Mesothelial cell of epicardium (in vitro differentiated cells): Measurements from ENCODE around the gene ING3. TPM values are rescaled to one million over a fixed set of nuclear protein-coding genes. Genes with fewer than 3 reads are reported as not detected.

ENCODE experiments used
- DNase-seq, 2 experiments: peaks; one replicate each; pipeline ENCODE4 v3.0.0; 2021; ENCODE audit warnings: low spot score in 2 of 2; ENCODE audit not compliant: unreplicated experiment in 2 of 2
- H3K27ac Mint-ChIP-seq: 2 replicates; pipeline ENCODE4 v1.8.0; 2021; ENCODE audit warnings: mixed read lengths
- H3K27me3 Mint-ChIP-seq: 2 replicates; pipeline ENCODE4 v1.8.0; 2021; ENCODE audit warnings: low read depth, mixed read lengths
- H3K36me3 Mint-ChIP-seq: 2 replicates; pipeline ENCODE4 v1.8.0; 2021; ENCODE audit warnings: mixed read lengths
- H3K4me1 Mint-ChIP-seq: 2 replicates; pipeline ENCODE4 v1.8.0; 2021; ENCODE audit warnings: mixed read lengths
- H3K4me3 Mint-ChIP-seq: 2 replicates; pipeline ENCODE4 v1.8.0; 2021; ENCODE audit warnings: mild to moderate bottlenecking, moderate library complexity, mixed read lengths
- H3K9me3 Mint-ChIP-seq: 2 replicates; pipeline ENCODE4 v1.8.0; 2021; ENCODE audit warnings: mixed read lengths
- CTCF ChIP-seq: fragments of 200-600 bp; sonication (generic); IDR thresholded peaks from one replicate; pipeline ENCODE4 v1.5.0; 2021; ENCODE audit warnings: antibody characterized with exemption; ENCODE audit not compliant: unreplicated experiment
- total RNA-seq: library from RNA; stranded (reverse); gene quantifications from 3 replicates; pipeline ENCODE4 v1.2.1, GENCODE V29; 2021

ING3 gene
- total RNA-seq, 1 donor from 2014 or later = 20.2 TPM

GRCh38 chr7:120961638-120962173 is 11.1 kb downstream of the ING3 start:
- H3K36me3 Mint-ChIP-seq = peaks cover 27% of the 10 kb centered on the region
- no peak for TF ChIP-seq CTCF
- H3K27ac Mint-ChIP-seq = no peak overlapping the region
- no peaks in the 10 kb centered on the region for H3K4me1 Mint-ChIP-seq
- no peaks in the 10 kb centered on the region for H3K9me3 Mint-ChIP-seq
- H3K4me3 Mint-ChIP-seq = no peak overlapping the region
- H3K27me3 Mint-ChIP-seq = no peaks in the 10 kb centered on the region
- no peak for DNase-seq

- Mint-ChIP-seq H3K27me3 (no peaks in the 10 kb centered on the region), H3K4me3 (no peak overlapping the region), H3K36me3 (peaks cover 25% of the 10 kb centered on the region), H3K9me3 (no peaks in the 10 kb centered on the region), H3K27ac (no peak overlapping the region), H3K4me1 (no peaks in the 10 kb centered on the region)
- no peak for DNase-seq
- no peak for TF ChIP-seq CTCF
These were observed 13.5 kb downstream of the ING3 start for GRCh38 chr7:120964088-120964487.

DNA sequence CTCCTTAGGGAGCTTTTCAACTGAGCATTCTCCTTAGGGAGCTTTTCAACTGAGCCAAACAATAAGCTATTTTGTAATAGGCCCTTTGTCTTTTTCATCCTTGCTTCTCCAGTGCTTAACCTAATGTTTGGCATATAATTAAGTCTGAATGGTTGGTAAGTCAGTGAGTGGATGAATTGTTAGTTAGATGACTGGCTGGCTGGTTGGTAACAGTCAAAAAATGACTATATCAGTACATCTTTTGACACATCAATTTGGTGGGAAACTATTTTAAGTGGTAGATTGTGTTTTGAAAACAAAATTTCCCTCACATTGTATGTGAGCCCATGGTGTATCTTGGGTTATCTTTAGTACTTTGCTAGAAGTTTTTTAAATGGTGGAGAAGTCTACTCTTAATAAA is 16.4 kb downstream of the ING3 start:
- H3K36me3 Mint-ChIP-seq = peaks cover 35% of the 10 kb centered on the region
- DNase-seq = no peak
- no peak overlapping the region for H3K27ac Mint-ChIP-seq
- no peaks in the 10 kb centered on the region for H3K9me3 Mint-ChIP-seq
- H3K4me1 Mint-ChIP-seq = no peaks in the 10 kb centered on the region
- H3K27me3 Mint-ChIP-seq = no peaks in the 10 kb centered on the region
- no peak for TF ChIP-seq CTCF
- H3K4me3 Mint-ChIP-seq = no peak overlapping the region

DNA sequence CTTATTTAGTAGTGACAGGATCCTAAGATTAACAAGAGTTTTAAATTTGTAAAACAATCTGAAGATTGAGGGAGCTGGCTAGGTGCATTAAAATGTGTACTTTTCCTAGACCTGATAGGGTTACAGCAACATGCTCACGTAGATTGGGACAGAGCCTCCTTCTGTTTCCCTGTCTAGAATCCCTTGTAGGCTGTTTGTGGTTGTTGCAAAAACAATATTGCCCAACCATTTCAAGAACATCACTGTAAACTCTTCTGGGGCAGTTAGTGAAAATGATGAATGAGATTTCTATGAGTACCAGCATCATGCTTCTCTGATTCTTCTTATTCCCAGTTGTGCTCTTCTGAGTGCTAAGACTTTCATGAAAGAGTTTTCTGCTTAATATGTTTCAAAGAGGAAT is 23.3 kb downstream of the ING3 start:
- Mint-ChIP-seq H3K27ac (no peak overlapping the region), H3K4me1 (peaks cover 17% of the 10 kb centered on the region), H3K27me3 (no peaks in the 10 kb centered on the region), H3K9me3 (no peaks in the 10 kb centered on the region), H3K36me3 (peaks cover 33% of the 10 kb centered on the region), H3K4me3 (no peak overlapping the region)
- DNase-seq = no peak
- TF ChIP-seq CTCF = no peak

GRCh38 chr7:120979765-120980499 is 29.4 kb downstream of the ING3 start:
- Mint-ChIP-seq H3K4me3 (no peak overlapping the region), H3K4me1 (peaks cover 22% of the 10 kb centered on the region), H3K9me3 (no peaks in the 10 kb centered on the region), H3K27ac (peak overlapping the region; percentile 95), H3K36me3 (peaks cover 4% of the 10 kb centered on the region), H3K27me3 (no peaks in the 10 kb centered on the region)
- no peak for TF ChIP-seq CTCF
- no peak for DNase-seq
